Astrocyte (in vitro differentiated cells and primary cell): Measurements from ENCODE around the gene STK4. TPM values are rescaled to one million over a fixed set of nuclear protein-coding genes. Genes with fewer than 3 reads are reported as not detected.

Experiments
- DNase-seq: peaks from one replicate; pipeline ENCODE4 v3.0.0-alpha.2; 2010; ENCODE audit warnings: low read depth
- FAIRE-seq: peaks from 2 replicates; lab custom pipeline; 2011; peaks lifted over from hg19 to GRCh38; lab: Jason Lieb, UNC
- H2AFZ ChIP-seq: 2 replicates; pipeline ENCODE4 v1.6.0; 2012; ENCODE audit warnings: low read depth, low read length, inconsistent platforms
- H3K27ac ChIP-seq: 2 replicates; pipeline ENCODE4 v1.5.1; 2011; ENCODE audit warnings: low read depth, low read length, inconsistent platforms
- H3K27me3 ChIP-seq: 2 replicates; pipeline ENCODE4 v1.6.0; 2011; ENCODE audit warnings: low read length, inconsistent platforms; ENCODE audit not compliant: insufficient read depth
- H3K36me3 ChIP-seq: 2 replicates; pipeline ENCODE4 v1.5.1; 2011; ENCODE audit warnings: low read length, inconsistent platforms; ENCODE audit not compliant: insufficient read depth
- H3K4me1 ChIP-seq: 2 replicates; pipeline ENCODE4 v1.5.1; 2011; ENCODE audit warnings: low read length, inconsistent platforms; ENCODE audit not compliant: insufficient read depth
- H3K4me2 ChIP-seq: 2 replicates; pipeline ENCODE4 v1.6.0; 2012; ENCODE audit warnings: low read length, inconsistent platforms
- H3K4me3 ChIP-seq: 2 replicates; pipeline ENCODE4 v1.5.1; 2011; ENCODE audit warnings: low read depth, mild to moderate bottlenecking, low read length, inconsistent platforms; ENCODE audit not compliant: insufficient read depth
- H3K79me2 ChIP-seq: 2 replicates; pipeline ENCODE4 v1.6.0; 2012; ENCODE audit warnings: mild to moderate bottlenecking, low read length, inconsistent platforms; ENCODE audit not compliant: insufficient read depth
- H3K9ac ChIP-seq: 2 replicates; pipeline ENCODE4 v1.6.0; 2012; ENCODE audit warnings: mild to moderate bottlenecking, low read length, inconsistent platforms
- H3K9me3 ChIP-seq: 2 replicates; pipeline ENCODE4 v1.5.1; 2012; ENCODE audit warnings: low read depth, mild to moderate bottlenecking, low read length, inconsistent platforms; ENCODE audit not compliant: insufficient read depth
- H4K20me1 ChIP-seq: 2 replicates; pipeline ENCODE4 v1.6.0; 2012; ENCODE audit warnings: low read length, inconsistent platforms; ENCODE audit not compliant: insufficient read depth
- H3K27ac Mint-ChIP-seq: one replicate; pipeline ENCODE4 v1.8.0; 2021; ENCODE audit warnings: mild to moderate bottlenecking, mixed read lengths; ENCODE audit not compliant: unreplicated experiment
- H3K27me3 Mint-ChIP-seq: one replicate; pipeline ENCODE4 v1.8.0; 2021; ENCODE audit warnings: low read depth, mixed read lengths; ENCODE audit not compliant: unreplicated experiment
- H3K36me3 Mint-ChIP-seq: one replicate; pipeline ENCODE4 v1.8.0; 2021; ENCODE audit warnings: low read depth, mixed read lengths; ENCODE audit not compliant: unreplicated experiment
- H3K4me1 Mint-ChIP-seq: one replicate; pipeline ENCODE4 v1.8.0; 2021; ENCODE audit warnings: low read depth, mixed read lengths; ENCODE audit not compliant: unreplicated experiment
- H3K4me3 Mint-ChIP-seq: one replicate; pipeline ENCODE4 v1.8.0; 2021; ENCODE audit warnings: mild to moderate bottlenecking, moderate library complexity, mixed read lengths; ENCODE audit not compliant: unreplicated experiment
- H3K9me3 Mint-ChIP-seq: one replicate; pipeline ENCODE4 v1.8.0; 2021; ENCODE audit warnings: mild to moderate bottlenecking, mixed read lengths; ENCODE audit not compliant: unreplicated experiment
- EZH2 ChIP-seq: IDR thresholded peaks from 2 replicates; pipeline ENCODE4 v1.6.1; 2012; ENCODE audit warnings: mild to moderate bottlenecking, low read length, inconsistent platforms; ENCODE audit not compliant: insufficient read depth
- total RNA-seq: library from RNA; stranded (reverse); gene quantifications from 2 replicates; pipeline ENCODE4 v1.2.1, GENCODE V29; 2021
- TF ChIP-seq, protein P1 (sequence below): IDR thresholded peaks from 2 replicates; pipeline ENCODE4 v1.5.1; 2011; ENCODE audit warnings: low read depth, mild to moderate bottlenecking, inconsistent platforms, low read length, moderate library complexity; ENCODE audit not compliant: insufficient read depth

Gene STK4
- total RNA-seq, 1 donor from 2014 or later, result 41.4 TPM

DNA sequence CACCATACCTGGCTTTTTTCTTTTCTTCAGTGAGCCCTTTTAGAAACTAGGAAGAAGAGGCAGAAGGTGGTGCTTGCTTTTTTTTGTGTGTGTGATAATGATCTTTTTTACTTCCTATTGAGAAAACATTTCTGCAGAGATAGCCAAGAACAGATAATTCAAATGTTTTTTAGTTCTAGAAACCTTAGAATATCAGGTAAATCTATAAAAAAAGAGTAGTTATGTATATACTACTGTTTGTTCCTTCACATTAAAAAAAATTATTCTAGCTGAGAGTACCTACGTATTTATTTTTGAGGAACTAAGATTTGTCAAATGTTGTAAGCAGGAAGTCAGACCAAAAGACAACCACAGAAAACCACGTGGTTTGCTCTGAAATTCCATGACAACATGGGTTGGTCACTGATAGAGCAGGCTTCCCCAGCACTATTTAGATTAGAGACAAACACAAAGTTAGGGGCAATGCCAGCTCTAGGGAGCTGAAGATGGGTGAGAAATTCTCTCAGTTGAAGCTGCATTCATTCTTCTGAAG is 12.8 kb downstream of the STK4 start:
- H3K4me3 ChIP-seq, result no peak overlapping the region
- H3K4me2 ChIP-seq, result peak overlapping the region; percentile 4
- no peak for TF ChIP-seq EZH2
- TF ChIP-seq, protein P1, sequence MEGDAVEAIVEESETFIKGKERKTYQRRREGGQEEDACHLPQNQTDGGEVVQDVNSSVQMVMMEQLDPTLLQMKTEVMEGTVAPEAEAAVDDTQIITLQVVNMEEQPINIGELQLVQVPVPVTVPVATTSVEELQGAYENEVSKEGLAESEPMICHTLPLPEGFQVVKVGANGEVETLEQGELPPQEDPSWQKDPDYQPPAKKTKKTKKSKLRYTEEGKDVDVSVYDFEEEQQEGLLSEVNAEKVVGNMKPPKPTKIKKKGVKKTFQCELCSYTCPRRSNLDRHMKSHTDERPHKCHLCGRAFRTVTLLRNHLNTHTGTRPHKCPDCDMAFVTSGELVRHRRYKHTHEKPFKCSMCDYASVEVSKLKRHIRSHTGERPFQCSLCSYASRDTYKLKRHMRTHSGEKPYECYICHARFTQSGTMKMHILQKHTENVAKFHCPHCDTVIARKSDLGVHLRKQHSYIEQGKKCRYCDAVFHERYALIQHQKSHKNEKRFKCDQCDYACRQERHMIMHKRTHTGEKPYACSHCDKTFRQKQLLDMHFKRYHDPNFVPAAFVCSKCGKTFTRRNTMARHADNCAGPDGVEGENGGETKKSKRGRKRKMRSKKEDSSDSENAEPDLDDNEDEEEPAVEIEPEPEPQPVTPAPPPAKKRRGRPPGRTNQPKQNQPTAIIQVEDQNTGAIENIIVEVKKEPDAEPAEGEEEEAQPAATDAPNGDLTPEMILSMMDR, result no peak
- Mint-ChIP-seq H3K9me3 (no peaks in the 10 kb centered on the region), H3K4me1 (peaks cover 10% of the 10 kb centered on the region), H3K27me3 (no peaks in the 10 kb centered on the region), H3K27ac (no peak overlapping the region), H3K36me3 (peaks cover 9% of the 10 kb centered on the region), H3K4me3 (no peak overlapping the region)
- FAIRE-seq (no peak), DNase-seq (peak; percentile 53)
- H3K27ac ChIP-seq, result no peak overlapping the region
- H2AFZ ChIP-seq, result no peak overlapping the region
- no peaks in the 10 kb centered on the region for H3K27me3 ChIP-seq
- H3K36me3 ChIP-seq, result peaks cover 20% of the 10 kb centered on the region
- H3K79me2 ChIP-seq, result no peaks in the 10 kb centered on the region
- no peaks in the 10 kb centered on the region for H3K9me3 ChIP-seq
- no peak overlapping the region for H3K9ac ChIP-seq
- H4K20me1 ChIP-seq, result no peaks in the 10 kb centered on the region
- H3K4me1 ChIP-seq, result peaks cover 3% of the 10 kb centered on the region

DNA sequence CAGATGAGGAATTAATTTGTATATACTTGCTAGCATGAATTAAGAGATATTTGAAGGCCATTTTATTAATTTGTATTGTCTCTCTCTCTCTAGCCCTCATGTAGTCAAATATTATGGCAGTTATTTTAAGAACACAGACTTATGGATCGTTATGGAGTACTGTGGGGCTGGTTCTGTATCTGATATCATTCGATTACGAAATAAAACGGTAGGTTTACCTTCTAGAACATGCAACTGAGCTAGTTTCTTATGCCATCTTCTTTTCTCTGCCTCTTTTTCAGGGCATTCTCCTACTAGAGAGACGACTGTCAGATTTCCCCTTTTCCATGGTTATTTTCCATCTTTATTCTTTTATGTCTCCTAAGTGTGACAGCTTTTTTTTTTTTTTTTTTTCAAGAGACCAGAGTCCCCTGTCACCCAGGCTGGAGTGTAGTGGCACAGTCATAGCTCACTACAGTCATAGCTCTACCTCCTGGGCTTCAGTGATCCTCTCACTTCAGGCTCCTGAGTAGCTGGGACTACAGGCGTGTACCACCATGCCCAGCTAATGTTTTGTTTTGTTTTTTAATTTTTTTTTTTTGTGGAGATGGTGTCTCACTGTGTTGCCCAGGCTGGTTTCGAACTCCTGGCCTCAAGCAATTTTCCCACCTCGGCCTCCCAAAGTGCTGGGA is 15.6 kb downstream of the STK4 start:
- no peak overlapping the region for H3K27ac ChIP-seq
- TF ChIP-seq EZH2, result no peak
- TF ChIP-seq, protein P1, result no peak
- H3K4me3 Mint-ChIP-seq, result no peak overlapping the region
- H3K4me2 ChIP-seq, result no peak overlapping the region
- no peak overlapping the region for H2AFZ ChIP-seq
- H4K20me1 ChIP-seq, result no peaks in the 10 kb centered on the region
- H3K27me3 Mint-ChIP-seq, result no peaks in the 10 kb centered on the region
- H3K36me3 Mint-ChIP-seq, result peaks cover 2% of the 10 kb centered on the region
- FAIRE-seq, result no peak
- H3K9ac ChIP-seq, result no peak overlapping the region
- H3K4me1 Mint-ChIP-seq, result peaks cover 10% of the 10 kb centered on the region
- no peak overlapping the region for H3K27ac Mint-ChIP-seq
- no peaks in the 10 kb centered on the region for H3K9me3 ChIP-seq
- H3K79me2 ChIP-seq, result no peaks in the 10 kb centered on the region
- H3K27me3 ChIP-seq, result no peaks in the 10 kb centered on the region
- no peak overlapping the region for H3K4me3 ChIP-seq
- no peaks in the 10 kb centered on the region for H3K9me3 Mint-ChIP-seq
- H3K4me1 ChIP-seq, result peaks cover 3% of the 10 kb centered on the region
- DNase-seq, result no peak
- peaks cover 12% of the 10 kb centered on the region for H3K36me3 ChIP-seq

DNA sequence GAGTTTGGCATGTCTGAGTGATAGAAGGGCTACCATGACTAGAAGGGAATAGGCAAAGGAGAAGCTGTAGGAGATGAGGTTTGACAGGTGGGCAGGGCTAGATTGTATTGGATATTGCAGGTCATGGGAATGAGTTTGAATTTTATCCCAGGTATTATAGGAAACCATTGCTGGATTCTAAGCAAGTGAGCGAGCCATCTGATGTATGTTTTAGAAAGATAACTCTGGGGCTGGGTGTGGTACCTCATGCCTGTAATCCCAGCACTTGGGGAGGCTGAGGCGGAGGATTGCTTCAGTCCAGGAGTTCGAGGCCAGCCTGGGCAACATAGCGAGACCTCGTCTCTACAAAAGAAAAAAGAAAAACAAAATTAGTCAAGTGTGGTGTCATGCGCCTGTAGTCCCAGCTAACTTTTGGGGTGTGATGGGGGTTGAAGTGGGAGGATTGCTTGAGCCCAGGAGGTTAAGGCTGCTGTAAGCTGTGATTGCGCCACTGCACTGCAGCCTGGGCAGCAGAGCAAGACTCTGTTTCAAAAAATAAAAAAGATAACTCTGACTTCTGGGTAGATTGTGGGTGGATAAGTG is 16.9 kb downstream of the STK4 start:
- H3K4me3 Mint-ChIP-seq, result no peak overlapping the region
- no peak overlapping the region for H3K27ac ChIP-seq
- peaks cover 12% of the 10 kb centered on the region for H3K36me3 ChIP-seq
- H3K4me1 Mint-ChIP-seq, result peaks cover 10% of the 10 kb centered on the region
- H3K36me3 Mint-ChIP-seq, result peaks cover 2% of the 10 kb centered on the region
- TF ChIP-seq EZH2, result no peak
- TF ChIP-seq, protein P1, result no peak
- H3K27ac Mint-ChIP-seq, result no peak overlapping the region
- H3K9me3 ChIP-seq, result no peaks in the 10 kb centered on the region
- no peak overlapping the region for H3K4me3 ChIP-seq
- no peaks in the 10 kb centered on the region for H3K79me2 ChIP-seq
- H3K4me2 ChIP-seq, result no peak overlapping the region
- H3K9me3 Mint-ChIP-seq, result no peaks in the 10 kb centered on the region
- H3K9ac ChIP-seq, result no peak overlapping the region
- no peaks in the 10 kb centered on the region for H3K27me3 ChIP-seq
- FAIRE-seq (no peak), DNase-seq (no peak)
- H4K20me1 ChIP-seq, result no peaks in the 10 kb centered on the region
- H3K4me1 ChIP-seq, result peaks cover 3% of the 10 kb centered on the region
- no peaks in the 10 kb centered on the region for H3K27me3 Mint-ChIP-seq
- H2AFZ ChIP-seq, result no peak overlapping the region
